Caco-2 (cell line): ENCODE measurements around the gene PSMD13. TPM values are rescaled to one million over a fixed set of nuclear protein-coding genes. Genes with fewer than 3 reads are reported as not detected.
A peak's percentile ranks its signal among the peaks of the same experiment; 100 is the strongest.

Experiments used
- BruUV-seq: library from RNA; stranded (reverse); fragments of 400-500 nt; replicated peaks from 2 replicates; lab custom pipeline; 2021; lab: Mats Ljungman, UMichigan
- CTCF ChIA-PET: fragments of 300-600 bp; sonication (Branson Sonifier 250); formaldehyde crosslinking; loops from one replicate; lab custom pipeline; 2022; ENCODE audit warnings: antibody characterized with exemption; lab: Charles Lee
- POLR2A ChIA-PET: fragments of 300-600 bp; sonication (Branson Sonifier 250); formaldehyde crosslinking; loops from one replicate; lab custom pipeline; 2022; ENCODE audit warnings: antibody characterized with exemption; lab: Charles Lee
- DNase-seq, 2 experiments: peaks; one replicate each; pipeline versions ENCODE4 v3.0.0 to v3.0.0-alpha.2; 2020 to 2022
- H3K27me3 ChIP-seq: replicated peaks from 2 replicates; pipeline ENCODE4 v1.6.0; 2011; ENCODE audit warnings: low read length; ENCODE audit not compliant: control insufficient read depth, insufficient read depth
- H3K36me3 ChIP-seq: 2 replicates; pipeline ENCODE4 v1.5.1; 2011; ENCODE audit warnings: low read length; ENCODE audit not compliant: control insufficient read depth, insufficient read depth
- H3K4me1 ChIP-seq: fragments of 250-450 bp; sonication (Bioruptor Pico); 2 replicates; pipeline ENCODE4 v1.5.1; 2020; ENCODE audit warnings: mild to moderate bottlenecking
- H3K4me3 ChIP-seq: 2 replicates; pipeline ENCODE4 v1.5.1; 2011; ENCODE audit warnings: low read depth, mild to moderate bottlenecking, control low read depth, low read length
- H3K9me3 ChIP-seq: fragments of 250-450 bp; sonication (Bioruptor Pico); 2 replicates; pipeline ENCODE4 v1.5.1; 2020; ENCODE audit warnings: mild to moderate bottlenecking, moderate library complexity
- H3K27ac Mint-ChIP-seq: one replicate; pipeline ENCODE4 v1.8.0; 2022; ENCODE audit warnings: mixed read lengths; ENCODE audit not compliant: unreplicated experiment
- H3K27me3 Mint-ChIP-seq: one replicate; pipeline ENCODE4 v1.8.0; 2022; ENCODE audit warnings: mixed read lengths; ENCODE audit not compliant: insufficient read depth, unreplicated experiment
- H3K36me3 Mint-ChIP-seq: one replicate; pipeline ENCODE4 v1.8.0; 2022; ENCODE audit warnings: mild to moderate bottlenecking, mixed read lengths; ENCODE audit not compliant: insufficient read depth, unreplicated experiment
- H3K4me1 Mint-ChIP-seq: one replicate; pipeline ENCODE4 v1.8.0; 2022; ENCODE audit warnings: low read depth, mixed read lengths; ENCODE audit not compliant: unreplicated experiment
- H3K4me3 Mint-ChIP-seq: one replicate; pipeline ENCODE4 v1.8.0; 2022; ENCODE audit warnings: mild to moderate bottlenecking, moderate library complexity, mixed read lengths; ENCODE audit not compliant: unreplicated experiment
- H3K9me3 Mint-ChIP-seq: one replicate; pipeline ENCODE4 v1.8.0; 2022; ENCODE audit warnings: mixed read lengths; ENCODE audit not compliant: unreplicated experiment
- intact Hi-C: fragments of 100-400 bp; cut with micrococcal nuclease; formaldehyde crosslinking; loops from one replicate; pipeline ENCODE4 v1.10.0; 2022; ENCODE audit not compliant: unreplicated experiment
- total RNA-seq: library from RNA; stranded (reverse); gene quantifications from 2 replicates; pipeline ENCODE4 v1.2.3, GENCODE V29; 2022
- TF ChIP-seq, protein P1 (sequence below), 2 experiments: fragments of 200-600 bp in 1 of 2; IDR thresholded peaks; 1 replicate in 1 of 2; 2 replicates in 1 of 2; pipeline versions ENCODE4 v1.5.1 to v1.8.0; 2011 to 2022; ENCODE audit warnings: antibody characterized with exemption in 1 of 2, control low read depth in 1 of 2, inconsistent platforms in 1 of 2, low read depth in 1 of 2, low read length in 1 of 2, mild to moderate bottlenecking in 1 of 2, moderate library complexity in 1 of 2; ENCODE audit not compliant: insufficient read depth in 1 of 2, severe bottlenecking in 1 of 2, unreplicated experiment in 1 of 2

PSMD13 gene
- total RNA-seq, 1 experiment from 2014 or later = 172 TPM

DNA sequence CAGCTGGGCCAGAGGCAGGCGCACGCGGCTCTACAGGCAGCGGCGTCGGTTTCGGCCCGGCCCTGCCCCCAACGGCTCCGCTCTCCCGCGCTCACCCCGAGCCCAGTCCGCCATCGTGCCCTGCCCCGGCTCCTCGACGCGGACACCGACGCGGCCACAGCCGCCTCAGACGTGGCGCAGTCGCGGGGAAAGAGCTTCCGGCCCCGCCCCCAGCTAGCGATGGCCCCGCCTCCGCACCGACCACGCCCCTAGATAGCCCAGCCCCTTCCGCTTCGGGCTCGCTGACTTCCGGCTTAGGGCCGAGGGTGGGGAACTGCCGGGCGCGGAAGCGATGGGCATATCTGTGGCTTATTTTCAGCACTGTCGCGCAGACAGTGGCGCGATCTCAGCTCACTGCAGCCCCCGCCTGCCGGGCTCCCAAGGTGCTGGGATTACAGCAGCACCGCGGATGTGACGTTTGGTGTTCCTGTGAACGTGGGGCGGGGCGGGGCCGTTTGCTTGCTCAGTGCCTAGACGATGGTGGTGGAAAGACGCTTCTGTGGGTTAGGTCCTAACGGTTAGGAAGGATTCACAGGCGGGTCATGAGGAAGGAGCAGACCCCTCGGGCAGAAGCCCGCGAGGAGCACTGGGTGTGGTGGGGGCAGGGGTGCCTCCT, 29.4 kb upstream of the PSMD13 start, which contains the start of the genes BET1L and RIC8A:
BET1L (minus strand) TSS at position 192 of the 655 bp plus-strand sequence; CDS start at position 114, 78 bp downstream.
RIC8A (plus strand) TSS at position 501 of the 655 bp plus-strand sequence. CDS start 1,147 bp downstream, outside the sequence.
- TF ChIP-seq, protein P1, sequence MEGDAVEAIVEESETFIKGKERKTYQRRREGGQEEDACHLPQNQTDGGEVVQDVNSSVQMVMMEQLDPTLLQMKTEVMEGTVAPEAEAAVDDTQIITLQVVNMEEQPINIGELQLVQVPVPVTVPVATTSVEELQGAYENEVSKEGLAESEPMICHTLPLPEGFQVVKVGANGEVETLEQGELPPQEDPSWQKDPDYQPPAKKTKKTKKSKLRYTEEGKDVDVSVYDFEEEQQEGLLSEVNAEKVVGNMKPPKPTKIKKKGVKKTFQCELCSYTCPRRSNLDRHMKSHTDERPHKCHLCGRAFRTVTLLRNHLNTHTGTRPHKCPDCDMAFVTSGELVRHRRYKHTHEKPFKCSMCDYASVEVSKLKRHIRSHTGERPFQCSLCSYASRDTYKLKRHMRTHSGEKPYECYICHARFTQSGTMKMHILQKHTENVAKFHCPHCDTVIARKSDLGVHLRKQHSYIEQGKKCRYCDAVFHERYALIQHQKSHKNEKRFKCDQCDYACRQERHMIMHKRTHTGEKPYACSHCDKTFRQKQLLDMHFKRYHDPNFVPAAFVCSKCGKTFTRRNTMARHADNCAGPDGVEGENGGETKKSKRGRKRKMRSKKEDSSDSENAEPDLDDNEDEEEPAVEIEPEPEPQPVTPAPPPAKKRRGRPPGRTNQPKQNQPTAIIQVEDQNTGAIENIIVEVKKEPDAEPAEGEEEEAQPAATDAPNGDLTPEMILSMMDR (IDR thresholded peaks at IDR 0.05; ENCODE audit: insufficient read depth in 1 of 2, low read depth in 1 of 2, low read length in 1 of 2, severe bottlenecking in 1 of 2, unreplicated experiment in 1 of 2) = no peak
- no TSS peak for BruUV-seq
- intact Hi-C loops = loop anchor here (5.0 kb wide), 1 partner anchor 240 kb away; no protein-coding TSS in a partner anchor
- peak within 1 kb of the TSS; percentile 99 for H3K27ac Mint-ChIP-seq
- CTCF ChIA-PET = interaction anchor here (0.6 to 1.9 kb wide), 11 partner anchors 9 to 299 kb away, joined by 3 to 20 read pairs (median 4); partner anchors contain the start of genes PTDSS2 and RNH1
- peaks cover 6% of the 10 kb centered on the region for H3K36me3 ChIP-seq
- peaks cover 6% of the 10 kb centered on the region for H3K4me1 Mint-ChIP-seq
- H3K27me3 ChIP-seq = no peaks in the 10 kb centered on the region
- H3K9me3 Mint-ChIP-seq = no peaks in the 10 kb centered on the region
- H3K4me3 ChIP-seq = peak within 1 kb of the TSS; percentile 73
- DNase-seq = peak; percentile 98
- peaks cover 20% of the 10 kb centered on the region for H3K4me1 ChIP-seq
- H3K27me3 Mint-ChIP-seq = no peaks in the 10 kb centered on the region
- H3K36me3 Mint-ChIP-seq = peaks cover 64% of the 10 kb centered on the region
- POLR2A ChIA-PET = interaction anchor here (0.5 to 1.7 kb wide), 24 partner anchors 9 to 369 kb away, joined by 3 to 24 read pairs (median 5); partner anchors contain the start of genes PHRF1, PKP3, PSMD13 and PTDSS2
- H3K9me3 ChIP-seq = no peaks in the 10 kb centered on the region
- peak within 1 kb of the TSS; percentile 92 for H3K4me3 Mint-ChIP-seq

DNA sequence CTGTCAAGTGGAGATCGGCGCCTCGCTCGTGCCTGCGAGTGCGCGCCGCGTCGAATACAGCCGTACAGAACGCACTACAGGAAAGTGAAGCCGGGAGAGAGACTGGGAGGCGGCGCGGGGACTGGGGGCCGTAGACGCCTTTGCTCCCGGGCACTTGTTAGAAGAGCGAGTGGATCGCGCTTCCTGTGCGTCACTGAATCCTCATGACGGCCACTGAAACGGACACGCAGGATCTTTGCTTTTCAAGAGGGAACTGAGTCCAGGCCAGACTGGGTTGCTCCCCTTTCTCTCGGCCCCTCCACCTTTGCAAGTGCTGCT, 29.0 kb upstream of the PSMD13 start:
- H3K4me1 Mint-ChIP-seq = peaks cover 6% of the 10 kb centered on the region
- intact Hi-C loops = loop anchor here (2.0 to 5.0 kb wide), 2 partner anchors 29 to 239 kb away; partner anchors contain the start of genes PSMD13 and SIRT3
- TF ChIP-seq, protein P1 (IDR thresholded peaks at IDR 0.05; ENCODE audit: insufficient read depth in 1 of 2, low read depth in 1 of 2, low read length in 1 of 2, severe bottlenecking in 1 of 2, unreplicated experiment in 1 of 2) = no peak
- Histone ChIP-seq H3K36me3 (peaks cover 6% of the 10 kb centered on the region), H3K9me3 (no peaks in the 10 kb centered on the region), H3K27me3 (no peaks in the 10 kb centered on the region), H3K4me3 (peak overlapping the region; percentile 73), H3K4me1 (peaks cover 20% of the 10 kb centered on the region)
- ChIA-PET POLR2A (interaction anchor here (0.5 to 1.7 kb wide), 20 partner anchors 8 to 368 kb away, joined by 3 to 24 read pairs (median 6); partner anchors contain the start of genes PHRF1, PKP3, PSMD13 and PTDSS2), CTCF (interaction anchor here (0.6 to 1.9 kb wide), 9 partner anchors 8 to 299 kb away, joined by 3 to 20 read pairs (median 4); partner anchors contain the start of genes PTDSS2 and RNH1)
- peaks cover 67% of the 10 kb centered on the region for H3K36me3 Mint-ChIP-seq
- H3K27ac Mint-ChIP-seq = peak overlapping the region; percentile 99
- BruUV-seq = TSS peak; percentile 81
- H3K9me3 Mint-ChIP-seq = no peaks in the 10 kb centered on the region
- DNase-seq = no peak
- no peaks in the 10 kb centered on the region for H3K27me3 Mint-ChIP-seq
- H3K4me3 Mint-ChIP-seq = peak overlapping the region; percentile 92

DNA sequence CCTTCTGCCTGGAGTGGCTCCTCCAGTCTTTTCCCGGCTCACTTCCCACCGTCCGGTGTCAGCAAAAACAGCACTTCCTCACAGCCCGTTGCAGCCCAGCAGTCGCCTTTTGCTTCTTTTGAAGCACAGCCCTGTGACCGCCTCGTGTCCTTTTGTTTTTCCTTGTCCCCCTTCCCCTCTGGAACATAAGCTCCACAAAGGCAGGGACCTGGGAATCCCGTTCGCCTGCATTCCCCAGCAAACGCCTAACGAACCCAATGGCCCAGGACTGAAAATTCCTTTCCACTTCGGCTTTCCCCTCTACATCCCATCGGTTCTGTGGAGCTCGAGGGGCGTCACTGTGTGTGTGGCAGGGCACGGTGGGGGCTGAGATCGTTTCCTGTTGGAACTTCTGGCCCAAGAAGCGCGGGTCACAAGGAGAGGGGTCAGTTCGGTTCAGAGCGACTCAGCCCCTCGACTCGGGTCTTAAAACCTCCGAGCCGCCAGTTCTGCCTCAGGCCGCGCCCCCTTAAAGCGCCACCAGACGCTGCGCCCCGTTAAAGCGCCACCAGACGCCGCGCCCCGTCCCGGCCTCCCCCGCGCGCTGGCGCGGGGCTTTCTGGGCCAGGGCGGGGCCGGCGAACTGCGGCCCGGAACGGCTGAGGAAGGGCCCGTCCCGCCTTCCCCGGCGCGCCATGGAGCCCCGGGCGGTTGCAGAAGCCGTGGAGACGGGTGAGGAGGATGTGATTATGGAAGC, 28.4 kb upstream of the PSMD13 start:
- ChIA-PET CTCF (interaction anchor here (1.2 to 1.9 kb wide), 2 partner anchors 42 to 241 kb away, joined by 6 to 20 read pairs; partner anchors contain the start of gene PTDSS2), POLR2A (interaction anchor here (1.7 kb wide), 1 partner anchor 148 kb away, joined by 8 read pairs; no protein-coding TSS in a partner anchor)
- TF ChIP-seq, protein P1 (IDR thresholded peaks at IDR 0.05; ENCODE audit: insufficient read depth in 1 of 2, low read depth in 1 of 2, low read length in 1 of 2, severe bottlenecking in 1 of 2, unreplicated experiment in 1 of 2) = no peak
- BruUV-seq = TSS peak; percentile 25
- DNase-seq = peak; percentile 77 to 88
- Mint-ChIP-seq H3K27ac (peak overlapping the region; percentile 99), H3K27me3 (no peaks in the 10 kb centered on the region), H3K36me3 (peaks cover 67% of the 10 kb centered on the region), H3K4me1 (peaks cover 11% of the 10 kb centered on the region), H3K4me3 (peak overlapping the region; percentile 92), H3K9me3 (no peaks in the 10 kb centered on the region)
- intact Hi-C loops = loop anchor here (2.0 to 5.0 kb wide), 2 partner anchors 28 to 239 kb away; partner anchors contain the start of genes PSMD13 and SIRT3
- no peaks in the 10 kb centered on the region for H3K27me3 ChIP-seq
- H3K4me3 ChIP-seq = peak overlapping the region; percentile 73
- peaks cover 20% of the 10 kb centered on the region for H3K4me1 ChIP-seq
- H3K36me3 ChIP-seq = peaks cover 9% of the 10 kb centered on the region
- H3K9me3 ChIP-seq = no peaks in the 10 kb centered on the region
